ENCODE measurements around the gene SFPQ. TPM values are rescaled to one million over a fixed set of nuclear protein-coding genes. Genes with fewer than 3 reads are reported as not detected.

SFPQ gene
- total RNA-seq, 1 experiment from 2014 or later = 573 TPM

DNA sequence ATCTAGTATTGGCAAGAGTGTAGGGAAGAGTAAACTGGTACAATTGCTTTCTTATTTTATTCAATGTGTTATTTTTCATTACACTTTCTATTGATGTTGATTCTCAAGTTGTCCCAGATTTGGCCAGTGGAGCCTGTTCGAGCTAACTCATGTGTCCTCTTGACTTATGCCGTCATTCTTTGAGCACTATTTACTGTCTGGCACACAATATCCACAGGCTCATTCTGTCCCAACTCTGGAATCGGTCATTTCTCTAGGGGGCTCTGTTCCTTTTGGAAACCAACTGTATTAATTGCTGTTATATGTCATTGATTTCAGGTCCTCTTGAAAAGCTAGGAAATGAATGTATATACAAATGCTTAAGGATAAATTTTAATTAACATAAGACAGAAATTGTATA, 22.4 kb upstream of the SFPQ start:
- no peak overlapping the region for H2AFZ ChIP-seq (ENCODE audit: low read length)
- peaks cover 3% of the 10 kb centered on the region; the same call in 1 of the 2 replicates for H3K4me1 ChIP-seq (ENCODE audit: insufficient read depth, low read length)
- H2AK5ac ChIP-seq (ENCODE audit: insufficient read length, low read length) = no peak overlapping the region
- no peak overlapping the region for H3K56ac ChIP-seq (ENCODE audit: insufficient read length, low read depth, low read length)
- H2BK5ac ChIP-seq (ENCODE audit: insufficient read length, low read length) = no peak overlapping the region
- no peak overlapping the region for H4K8ac ChIP-seq (replicated peaks; ENCODE audit: insufficient read length, low read depth, low read length)
- H3K27ac ChIP-seq (ENCODE audit: insufficient read length, low read depth, low read length) = no peak overlapping the region
- no peaks in the 10 kb centered on the region for H4K20me1 ChIP-seq (ENCODE audit: control insufficient read depth, insufficient read depth, insufficient read length)
- TF ChIP-seq, protein P1, sequence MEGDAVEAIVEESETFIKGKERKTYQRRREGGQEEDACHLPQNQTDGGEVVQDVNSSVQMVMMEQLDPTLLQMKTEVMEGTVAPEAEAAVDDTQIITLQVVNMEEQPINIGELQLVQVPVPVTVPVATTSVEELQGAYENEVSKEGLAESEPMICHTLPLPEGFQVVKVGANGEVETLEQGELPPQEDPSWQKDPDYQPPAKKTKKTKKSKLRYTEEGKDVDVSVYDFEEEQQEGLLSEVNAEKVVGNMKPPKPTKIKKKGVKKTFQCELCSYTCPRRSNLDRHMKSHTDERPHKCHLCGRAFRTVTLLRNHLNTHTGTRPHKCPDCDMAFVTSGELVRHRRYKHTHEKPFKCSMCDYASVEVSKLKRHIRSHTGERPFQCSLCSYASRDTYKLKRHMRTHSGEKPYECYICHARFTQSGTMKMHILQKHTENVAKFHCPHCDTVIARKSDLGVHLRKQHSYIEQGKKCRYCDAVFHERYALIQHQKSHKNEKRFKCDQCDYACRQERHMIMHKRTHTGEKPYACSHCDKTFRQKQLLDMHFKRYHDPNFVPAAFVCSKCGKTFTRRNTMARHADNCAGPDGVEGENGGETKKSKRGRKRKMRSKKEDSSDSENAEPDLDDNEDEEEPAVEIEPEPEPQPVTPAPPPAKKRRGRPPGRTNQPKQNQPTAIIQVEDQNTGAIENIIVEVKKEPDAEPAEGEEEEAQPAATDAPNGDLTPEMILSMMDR (conservative IDR thresholded peaks at IDR 0.05) = no peak
- no peak overlapping the region for H2BK20ac ChIP-seq (ENCODE audit: low read depth, low read length, poor library complexity, severe bottlenecking)
- H3K79me2 ChIP-seq (ENCODE audit: insufficient read depth, low read length) = no peaks in the 10 kb centered on the region
- H3K27me3 ChIP-seq (ENCODE audit: insufficient read depth, low read length) = no peaks in the 10 kb centered on the region
- H3K14ac ChIP-seq (ENCODE audit: insufficient read depth, low read length) = no peak overlapping the region
- no peak overlapping the region for H2BK15ac ChIP-seq (ENCODE audit: low read depth, low read length)
- H3K4ac ChIP-seq (ENCODE audit: low read depth, low read length) = no peak overlapping the region
- H3K23me2 ChIP-seq (ENCODE audit: insufficient read length, low read depth, low read length, poor library complexity, severe bottlenecking) = no peaks in the 10 kb centered on the region
- H3K9me3 ChIP-seq (ENCODE audit: control insufficient read depth, low read depth, low read length) = no peaks in the 10 kb centered on the region
- Mint-ChIP-seq H3K4me3 (no peak overlapping the region), H3K27ac (no peak overlapping the region), H3K9me3 (peaks cover 0 to under 1% of the 10 kb centered on the region in 2 experiments; a peak in 2 of 5 replicates), H3K4me1 (peaks cover 9 to 18% of the 10 kb centered on the region in 2 experiments), H3K27me3 (ENCODE audit: low read depth) (no peaks in the 10 kb centered on the region), H3K36me3 (ENCODE audit: insufficient read depth in 1 of 3, low read depth in 3 of 3) (no peaks in the 10 kb centered on the region)
- no peaks in the 10 kb centered on the region for H3K79me1 ChIP-seq (ENCODE audit: insufficient read depth, low read depth, low read length, poor library complexity, severe bottlenecking)
- H3K4me2 ChIP-seq (ENCODE audit: insufficient read depth, insufficient read length, low read length) = no peak overlapping the region
- no peak overlapping the region for H2BK120ac ChIP-seq (ENCODE audit: low read depth, low read length, poor library complexity, severe bottlenecking)
- H4K5ac ChIP-seq (ENCODE audit: insufficient read length, low read depth, low read length) = no peak overlapping the region
- no peak overlapping the region for H3K9ac ChIP-seq (ENCODE audit: extremely low read depth, insufficient read length, low read length)
- no CpG with 5 or more reads among the region's 3 CpGs for WGBS (ENCODE audit: extremely low coverage, insufficient read length, low lambda C conversion rate)
- no peak for DNase-seq
- H2BK12ac ChIP-seq (ENCODE audit: insufficient read length, low read depth, low read length) = no peak overlapping the region
- H3K23ac ChIP-seq (ENCODE audit: insufficient read length, low read depth, low read length) = no peak overlapping the region
- H3T11ph ChIP-seq (ENCODE audit: low read length) = no peak overlapping the region
- H4K91ac ChIP-seq (ENCODE audit: insufficient read length, low read depth, low read length) = no peak overlapping the region
- no peak overlapping the region for H3K18ac ChIP-seq (ENCODE audit: insufficient read length, low read depth, low read length)

Measured in H9 (cell line).